ENCODE data around the gene SINHCAF.

DNA sequence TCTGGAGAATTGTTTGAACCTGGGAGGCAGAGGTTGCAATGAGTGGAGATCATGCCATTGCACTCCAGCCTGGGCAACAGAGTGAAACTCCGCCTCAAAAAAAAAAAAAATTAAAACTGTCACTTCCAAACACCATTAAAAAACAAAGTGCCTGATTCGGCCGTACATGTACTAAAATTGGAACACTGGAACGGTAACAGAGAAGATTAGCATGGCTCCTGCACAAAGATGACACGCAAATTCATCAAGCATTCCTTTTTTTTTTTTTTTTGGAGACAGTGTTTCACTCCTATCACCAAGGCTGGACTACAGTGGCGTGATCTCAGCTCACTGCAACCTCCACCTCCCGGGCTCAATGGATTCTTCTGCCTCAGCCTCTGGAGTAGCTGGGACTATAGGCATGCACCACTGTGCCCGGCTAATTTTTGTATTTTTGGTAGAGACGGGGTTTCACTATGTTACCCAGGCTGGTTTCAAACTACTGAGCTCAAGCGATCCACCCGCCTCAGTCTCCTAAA lies 40.2 kb upstream of the SINHCAF start:
- TF ChIP-seq POLR2AphosphoS5 (IDR thresholded peaks at IDR 0.05) (no peak), EP300 (conservative IDR thresholded peaks at IDR 0.05; ENCODE audit: poor library complexity, severe bottlenecking) (no peak), RAD21 (conservative IDR thresholded peaks at IDR 0.05) (no peak), EZH2 (IDR thresholded peaks at IDR 0.05; ENCODE audit: borderline replicate concordance, insufficient read depth, low read length, poor library complexity, severe bottlenecking) (no peak), REST (IDR thresholded peaks at IDR 0.05; ENCODE audit: borderline replicate concordance) (no peak), MXI1 (conservative IDR thresholded peaks at IDR 0.05; ENCODE audit: poor library complexity, severe bottlenecking) (no peak), SMC3 (conservative IDR thresholded peaks at IDR 0.05; ENCODE audit: poor library complexity) (no peak)
- TF ChIP-seq, protein P1, sequence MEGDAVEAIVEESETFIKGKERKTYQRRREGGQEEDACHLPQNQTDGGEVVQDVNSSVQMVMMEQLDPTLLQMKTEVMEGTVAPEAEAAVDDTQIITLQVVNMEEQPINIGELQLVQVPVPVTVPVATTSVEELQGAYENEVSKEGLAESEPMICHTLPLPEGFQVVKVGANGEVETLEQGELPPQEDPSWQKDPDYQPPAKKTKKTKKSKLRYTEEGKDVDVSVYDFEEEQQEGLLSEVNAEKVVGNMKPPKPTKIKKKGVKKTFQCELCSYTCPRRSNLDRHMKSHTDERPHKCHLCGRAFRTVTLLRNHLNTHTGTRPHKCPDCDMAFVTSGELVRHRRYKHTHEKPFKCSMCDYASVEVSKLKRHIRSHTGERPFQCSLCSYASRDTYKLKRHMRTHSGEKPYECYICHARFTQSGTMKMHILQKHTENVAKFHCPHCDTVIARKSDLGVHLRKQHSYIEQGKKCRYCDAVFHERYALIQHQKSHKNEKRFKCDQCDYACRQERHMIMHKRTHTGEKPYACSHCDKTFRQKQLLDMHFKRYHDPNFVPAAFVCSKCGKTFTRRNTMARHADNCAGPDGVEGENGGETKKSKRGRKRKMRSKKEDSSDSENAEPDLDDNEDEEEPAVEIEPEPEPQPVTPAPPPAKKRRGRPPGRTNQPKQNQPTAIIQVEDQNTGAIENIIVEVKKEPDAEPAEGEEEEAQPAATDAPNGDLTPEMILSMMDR (IDR thresholded peaks at IDR 0.05; ENCODE audit: poor library complexity, severe bottlenecking): no peak

Data from neural cell (in vitro differentiated cells).